H1 (cell line): ENCODE measurements around the gene TCAP. TPM values are rescaled to one million over a fixed set of nuclear protein-coding genes. Genes with fewer than 3 reads are reported as not detected.
A peak's percentile ranks its signal among the peaks of the same experiment; 100 is the strongest.

Experiments used
- CTCF ChIA-PET: fragments of 300-600 bp; sonication (Branson Sonifier 250); formaldehyde crosslinking; loops from one replicate; lab custom pipeline; 2021; ENCODE audit not compliant: partially characterized antibody; lab: Charles Lee
- POLR2A ChIA-PET: fragments of 300-600 bp; sonication (Branson Sonifier 250); formaldehyde crosslinking; loops from one replicate; lab custom pipeline; 2021; ENCODE audit warnings: inconsistent platforms; ENCODE audit not compliant: partially characterized antibody; lab: Charles Lee
- DNase-seq, 2 experiments: peaks; one replicate each; pipeline versions ENCODE4 v3.0.0 to v3.0.0-alpha.2; 2010 to 2022; ENCODE audit warnings: low spot score in 2 of 2, low read depth in 1 of 2, mixed read lengths in 1 of 2
- FAIRE-seq: peaks from 2 replicates; lab custom pipeline; 2011; peaks lifted over from hg19 to GRCh38; lab: Jason Lieb, UNC
- H2AFZ ChIP-seq: 2 replicates; pipeline ENCODE4 v1.8.1; 2012; ENCODE audit warnings: low read length, inconsistent platforms
- H2AK5ac ChIP-seq: 2 replicates; pipeline ENCODE4 v1.6.1; 2013; ENCODE audit warnings: low read depth, low read length
- H2BK120ac ChIP-seq: replicated peaks from 2 replicates; pipeline ENCODE3; 2013; ENCODE audit warnings: low read depth, low read length, inconsistent platforms
- H2BK12ac ChIP-seq: 2 replicates; pipeline ENCODE4 v1.6.1; 2013; ENCODE audit warnings: low read depth, low read length
- H2BK15ac ChIP-seq: 2 replicates; pipeline ENCODE4 v1.6.1; 2013; ENCODE audit warnings: low read length
- H2BK20ac ChIP-seq: 2 replicates; pipeline ENCODE4 v1.6.1; 2013; ENCODE audit warnings: low read length
- H2BK5ac ChIP-seq: 2 replicates; pipeline ENCODE4 v1.6.1; 2013; ENCODE audit warnings: low read depth, low read length
- H3K14ac ChIP-seq: 2 replicates; pipeline ENCODE4 v1.6.1; 2013; ENCODE audit warnings: inconsistent platforms; ENCODE audit not compliant: insufficient read length
- H3K18ac ChIP-seq: 2 replicates; pipeline ENCODE4 v1.6.1; 2013; ENCODE audit warnings: low read length; ENCODE audit errors: extremely low read depth
- H3K23ac ChIP-seq: 2 replicates; pipeline ENCODE4 v1.6.1; 2013; ENCODE audit warnings: inconsistent platforms; ENCODE audit not compliant: insufficient read length
- H3K23me2 ChIP-seq: 2 replicates; pipeline ENCODE4 v1.6.1; 2013; ENCODE audit warnings: low read depth, low read length
- H3K27ac ChIP-seq: 2 replicates; pipeline ENCODE4 v1.6.1; 2011; ENCODE audit warnings: low read depth, low read length, inconsistent platforms
- H3K27me3 ChIP-seq, 4 experiments: replicated peaks in 1 of 4; 1 replicate in 1 of 4; 2 replicates in 3 of 4; pipeline versions ENCODE4 v1.6.1 to v1.8.1; 2011 to 2013; ENCODE audit warnings: low read length in 3 of 4, mild to moderate bottlenecking in 3 of 4, inconsistent platforms in 2 of 4, mixed read lengths in 2 of 4, moderate library complexity in 1 of 4; ENCODE audit not compliant: control insufficient read depth in 3 of 4, insufficient read depth in 3 of 4; ENCODE audit errors: extremely low read depth in 1 of 4
- H3K36me3 ChIP-seq, 4 experiments: 2 replicates each; pipeline versions ENCODE4 v1.6.1 to v1.8.1; 2011 to 2013; ENCODE audit warnings: mild to moderate bottlenecking in 4 of 4, low read length in 3 of 4, moderate library complexity in 2 of 4, control low read depth in 1 of 4, inconsistent platforms in 1 of 4; ENCODE audit not compliant: insufficient read depth in 4 of 4, control insufficient read depth in 2 of 4
- H3K4ac ChIP-seq: replicated peaks from 2 replicates; pipeline ENCODE3; 2013; ENCODE audit warnings: low read length, low read depth, mixed read lengths, inconsistent platforms; ENCODE audit not compliant: insufficient read length
- H3K4me1 ChIP-seq, 4 experiments: replicated peaks in 1 of 4; 1 replicate in 1 of 4; 2 replicates in 3 of 4; pipeline versions ENCODE4 v1.6.1 to v1.8.1; 2011 to 2013; ENCODE audit warnings: low read length in 3 of 4, inconsistent platforms in 2 of 4, mixed read lengths in 1 of 4; ENCODE audit not compliant: insufficient read depth in 4 of 4, control insufficient read depth in 3 of 4
- H3K4me2 ChIP-seq, 2 experiments: 2 replicates each; pipeline versions ENCODE4 v1.6.1 to v1.8.1; 2011 to 2013; ENCODE audit warnings: low read depth in 2 of 2, low read length in 2 of 2, control low read depth in 1 of 2, inconsistent platforms in 1 of 2, mild to moderate bottlenecking in 1 of 2; ENCODE audit not compliant: insufficient read depth in 1 of 2
- H3K4me3 ChIP-seq, 4 experiments: fragments of 200-600, 300-600 bp in 1 of 4; sonication (generic), shearing (Covaris generic), sonication (Bioruptor Twin) in 1 of 4; 2 replicates each; pipeline versions ENCODE4 v1.5.1 to v1.8.1; 2011 to 2016; ENCODE audit warnings: low read length in 4 of 4, low read depth in 3 of 4, control low read depth in 2 of 4, inconsistent platforms in 2 of 4, mild to moderate bottlenecking in 2 of 4, mixed read lengths in 1 of 4, moderate library complexity in 1 of 4; ENCODE audit not compliant: insufficient read depth in 2 of 4; ENCODE audit errors: extremely low read depth in 1 of 4
- H3K56ac ChIP-seq: replicated peaks from 2 replicates; pipeline ENCODE3; 2013; ENCODE audit warnings: low read depth, mild to moderate bottlenecking, mixed read lengths, low read length, inconsistent platforms; ENCODE audit not compliant: insufficient read length
- H3K79me1 ChIP-seq: 2 replicates; pipeline ENCODE4 v1.6.1; 2013; ENCODE audit warnings: low read depth, low read length, control low read depth
- H3K79me2 ChIP-seq, 2 experiments: 2 replicates each; pipeline versions ENCODE4 v1.6.1 to v1.8.1; 2012 to 2013; ENCODE audit warnings: low read length in 2 of 2, mild to moderate bottlenecking in 2 of 2, inconsistent platforms in 1 of 2; ENCODE audit not compliant: insufficient read depth in 2 of 2, control insufficient read depth in 1 of 2
- H3K9ac ChIP-seq, 4 experiments: replicated peaks in 1 of 4; 1 replicate in 1 of 4; 2 replicates in 3 of 4; pipeline versions ENCODE4 v1.6.1 to v1.8.1; 2011 to 2013; ENCODE audit warnings: low read depth in 3 of 4, low read length in 3 of 4, control low read depth in 2 of 4, mild to moderate bottlenecking in 2 of 4, moderate library complexity in 2 of 4, inconsistent platforms in 1 of 4; ENCODE audit errors: extremely low read depth in 1 of 4
- H3K9me3 ChIP-seq, 2 experiments: 2 replicates each; pipeline versions ENCODE4 v1.6.1 to v1.8.1; 2012 to 2013; ENCODE audit warnings: mild to moderate bottlenecking in 2 of 2, moderate library complexity in 2 of 2, control low read depth in 1 of 2, inconsistent platforms in 1 of 2, low read depth in 1 of 2, low read length in 1 of 2, mixed read lengths in 1 of 2; ENCODE audit not compliant: insufficient read depth in 2 of 2
- H4K20me1 ChIP-seq, 2 experiments: replicated peaks in 1 of 2; 2 replicates each; pipeline versions ENCODE3 to v1.8.1; 2011 to 2013; ENCODE audit warnings: inconsistent platforms in 2 of 2, low read length in 2 of 2, mild to moderate bottlenecking in 1 of 2; ENCODE audit not compliant: insufficient read depth in 2 of 2, control insufficient read depth in 1 of 2
- H4K5ac ChIP-seq: 2 replicates; pipeline ENCODE4 v1.6.1; 2013; ENCODE audit warnings: low read length, low read depth, mixed read lengths, inconsistent platforms; ENCODE audit not compliant: insufficient read length
- H4K8ac ChIP-seq: 2 replicates; pipeline ENCODE4 v1.8.0; 2013; ENCODE audit warnings: mild to moderate bottlenecking, moderate library complexity, low read length, inconsistent platforms; ENCODE audit not compliant: insufficient read depth; ENCODE audit errors: extremely low read depth
- H4K91ac ChIP-seq: replicated peaks from 2 replicates; pipeline ENCODE3; 2013; ENCODE audit warnings: low read length, mixed read lengths, inconsistent platforms; ENCODE audit not compliant: insufficient read length
- CTBP2 ChIP-seq: IDR thresholded peaks from 2 replicates; pipeline ENCODE4 v1.7.0; 2011; ENCODE audit warnings: borderline replicate concordance, mild to moderate bottlenecking, moderate library complexity, mixed read lengths, low read length; ENCODE audit not compliant: insufficient read depth, insufficient read length
- RFX5 ChIP-seq: IDR thresholded peaks from 2 replicates; pipeline ENCODE4 v1.6.1; 2011; ENCODE audit warnings: low read depth, low read length, improper control_type of control experiment, borderline replicate concordance
- WGBS, 2 experiments: shearing (Covaris generic) in 1 of 2; methylation state at CpG; one replicate each; pipeline versions ENCODE4 v1.1.6 to v1.1.7; 2013 to 2015; ENCODE audit warnings: low lambda C conversion rate in 2 of 2, mixed read lengths in 2 of 2, inconsistent platforms in 1 of 2, low coverage in 1 of 2, missing lambda C conversion rate in 1 of 2; ENCODE audit not compliant: insufficient replicate concordance in 2 of 2, insufficient coverage in 1 of 2, insufficient read length in 1 of 2; ENCODE audit errors: extremely low coverage in 1 of 2, missing lambda C conversion rate in 1 of 2; 5-methylcytosine and 5-hydroxymethylcytosine counted together
- polyA plus RNA-seq, 7 experiments: library from polyadenylated mRNA; depleted of rRNA in 3 of 7; stranded (reverse) in 5 of 7; unstranded in 2 of 7; fragments of >200 nt in 5 of 7; fragments of 200-250 nt in 2 of 7; gene quantifications; 1 replicate in 5 of 7; 2 replicates in 1 of 7; 4 replicates in 1 of 7; pipeline versions ENCODE4 v1.2.1 to v1.2.3, GENCODE V29; 2011 to 2013; ENCODE audit warnings: missing spikeins in 2 of 7, mixed read lengths in 2 of 7
- total RNA-seq: library from RNA; stranded (reverse); fragmentation: NEBNext Ultra II Directional; extraction: Animal tissue kit (Norgen Biotek cat#: 25700); gene quantifications from 2 replicates; pipeline ENCODE4 v1.2.1, GENCODE V29; 2021

TCAP gene
- total and polyA plus RNA-seq, 2 of the 8 experiments (the other 6 are each of a cell fraction or from before 2014, with no cell fraction given) = 0.82 to 1.4 TPM

- Histone ChIP-seq H3K14ac (no peak overlapping the region), H3K79me2 (peaks cover 0 to 21% of the 10 kb centered on the region in 2 experiments; a peak in 2 of 4 replicates), H4K91ac (peak overlapping the region; percentile 67), H3K18ac (peak overlapping the region; percentile 89; the same call in 1 of the 2 replicates), H3K23ac (no peak overlapping the region), H3K4me2 (peak overlapping the region; percentile 7 to 20; a peak in 3 of 4 replicates), H3K36me3 (no peaks in the 10 kb centered on the region), H3K4me3 (no peak overlapping the region), H3K9me3 (no peaks in the 10 kb centered on the region), H3K27me3 (no peaks in the 10 kb centered on the region), H2AK5ac (peak overlapping the region; percentile 54; the same call in 1 of the 2 replicates), H2BK12ac (peak overlapping the region; percentile 86; the same call in 1 of the 2 replicates), H3K4me1 (peaks cover 18 to 30% (median 21%) of the 10 kb centered on the region in 4 experiments), H3K56ac (peak overlapping the region; percentile 85), H4K20me1 (no peaks in the 10 kb centered on the region), H3K4ac (peak overlapping the region; percentile 54), H3K79me1 (peaks cover 2% of the 10 kb centered on the region; the same call in 1 of the 2 replicates), H2BK20ac (peak overlapping the region; percentile 1), H4K8ac (no peak overlapping the region), H2AFZ (no peak overlapping the region), H2BK15ac (peak overlapping the region; percentile 77; the same call in 1 of the 2 replicates), H4K5ac (peak overlapping the region; percentile 67), H2BK120ac (peak overlapping the region; percentile 27), H3K27ac (peak overlapping the region; percentile 87; the same call in 1 of the 2 replicates), H3K9ac (peak overlapping the region in 1 of 4 experiments; percentile 33; a peak in 1 of 7 replicates), H2BK5ac (peak overlapping the region; percentile 95), H3K23me2 (peaks cover 4% of the 10 kb centered on the region; the same call in 1 of the 2 replicates)
- TF ChIP-seq CTBP2 = peak; percentile 17
- TF ChIP-seq RFX5 = no peak
- WGBS, 2 experiments = 52% methylated on average over 2 of the region's 2 CpGs; no CpG with 5 or more reads in 1 of the 2 experiments
- POLR2A ChIA-PET = interaction anchor here (0.7 to 38.1 kb wide), 8 partner anchors 12 to 62 kb away, joined by 3 to 708 read pairs (median 4); partner anchors contain the start of genes PGAP3, PNMT and TCAP
- DNase-seq (no peak), FAIRE-seq (no peak)
- CTCF ChIA-PET = interaction anchor here (0.6 to 52.4 kb wide), 12 partner anchors 11 to 1022 kb away, joined by 3 to 1885 read pairs (median 4); partner anchors contain the start of genes MIEN1, PPP1R1B and STARD3
These were observed 29.9 kb downstream of the TCAP start for GRCh38 chr17:39695089-39695474.
